Vagina (tissue), 2 donors: Measurements from ENCODE around the gene VWA3B. TPM values are rescaled to one million over a fixed set of nuclear protein-coding genes. Genes with fewer than 3 reads are reported as not detected.
"Not testable (repeated sequence)": the region's sequence is repeated elsewhere in the genome, so short reads cannot be mapped to it uniquely, and the experiment has no call there.

Experiments
- DNase-seq, 2 donors: peaks; one replicate each; pipeline ENCODE4 v3.0.0-alpha.2; 2017; ENCODE audit errors: extremely low spot score in 2 of 2
- H3K27ac ChIP-seq: fragments of 200-600 bp; sonication (generic); one replicate; pipeline ENCODE4 v1.5.1; 2019
- H3K27me3 ChIP-seq: fragments of 200-600 bp; sonication (generic); one replicate; pipeline ENCODE4 v1.5.1; 2019
- H3K36me3 ChIP-seq, 2 donors: fragments of 200-600 bp; sonication (generic); one replicate each; pipeline ENCODE4 v1.5.1; 2017 to 2019
- H3K4me1 ChIP-seq: fragments of 200-600 bp; sonication (generic); one replicate; pipeline ENCODE4 v1.5.1; 2019
- H3K4me3 ChIP-seq, 2 donors: fragments of 200-600 bp; sonication (generic); 1 replicate in 1 of 2; 2 replicates in 1 of 2; pipeline ENCODE4 v1.5.1; 2016 to 2019
- H3K9me3 ChIP-seq: fragments of 200-600 bp; sonication (generic); one replicate; pipeline ENCODE4 v1.5.1; 2019
- POLR2A ChIP-seq, 2 donors: fragments of 450-650 bp; IDR thresholded peaks; one replicate each; pipeline ENCODE4 v1.6.1; 2017; ENCODE audit warnings: antibody characterized with exemption in 2 of 2, mild to moderate bottlenecking in 2 of 2, moderate library complexity in 2 of 2
- POLR2AphosphoS5 ChIP-seq, 2 donors: sonication (generic); formaldehyde crosslinking; IDR thresholded peaks; one replicate each; pipeline ENCODE4 v1.9.0; 2017; ENCODE audit warnings: antibody characterized with exemption in 2 of 2, mild to moderate bottlenecking in 2 of 2, low read depth in 1 of 2; ENCODE audit not compliant: insufficient read depth in 1 of 2
- intact Hi-C: fragments of 100-400 bp; cut with DNase I; formaldehyde crosslinking; loops from one replicate; pipeline ENCODE4 v1.15.1; 2023
- total RNA-seq: library from RNA; depleted of rRNA; stranded (reverse); fragments of >200 nt; gene quantifications from one replicate; pipeline ENCODE4 v1.2.3, GENCODE V29; 2016
- TF ChIP-seq, protein P1 (sequence below), 3 experiments: fragments of 450-650 bp in 2 of 3; fragments of 200-600 bp in 1 of 3; sonication (generic) in 1 of 3; IDR thresholded peaks; one replicate each; pipeline ENCODE4 v1.5.1; 2017 to 2019; ENCODE audit warnings: antibody characterized with exemption in 3 of 3, mild to moderate bottlenecking in 2 of 3, moderate library complexity in 2 of 3

VWA3B gene
- total RNA-seq, 1 donor from 2014 or later = not detected

DNA sequence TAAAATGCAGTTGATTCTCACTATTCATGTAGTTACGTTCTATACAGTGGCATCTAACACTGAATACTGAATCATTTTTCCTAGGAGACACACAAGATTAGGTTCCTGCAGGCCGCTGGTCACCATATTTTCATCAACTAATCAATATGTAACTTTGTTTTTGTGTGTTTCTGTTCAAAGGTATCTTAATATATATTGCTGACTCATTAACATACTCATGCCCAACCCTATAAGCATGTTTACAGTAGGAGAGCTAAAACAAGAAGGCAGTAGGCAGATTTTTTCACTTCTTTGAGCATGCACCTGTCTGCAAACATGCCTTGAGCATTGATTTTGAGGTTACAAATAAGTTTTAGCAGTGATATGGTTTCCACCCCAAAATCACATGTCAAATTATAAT lies 229.0 kb downstream of the VWA3B start:
- intact Hi-C loops = no loop called here
- peaks cover 7% of the 10 kb centered on the region for H3K9me3 ChIP-seq
- no peaks in the 10 kb centered on the region for H3K27me3 ChIP-seq
- no peak overlapping the region for H3K27ac ChIP-seq
- H3K36me3 ChIP-seq = no peaks in the 10 kb centered on the region
- DNase-seq = no peak
- TF ChIP-seq POLR2AphosphoS5 (IDR thresholded peaks at IDR 0.05; ENCODE audit: insufficient read depth in 1 of 2, low read depth in 1 of 2) (no peak), POLR2A (IDR thresholded peaks at IDR 0.05) (no peak)
- TF ChIP-seq, protein P1, sequence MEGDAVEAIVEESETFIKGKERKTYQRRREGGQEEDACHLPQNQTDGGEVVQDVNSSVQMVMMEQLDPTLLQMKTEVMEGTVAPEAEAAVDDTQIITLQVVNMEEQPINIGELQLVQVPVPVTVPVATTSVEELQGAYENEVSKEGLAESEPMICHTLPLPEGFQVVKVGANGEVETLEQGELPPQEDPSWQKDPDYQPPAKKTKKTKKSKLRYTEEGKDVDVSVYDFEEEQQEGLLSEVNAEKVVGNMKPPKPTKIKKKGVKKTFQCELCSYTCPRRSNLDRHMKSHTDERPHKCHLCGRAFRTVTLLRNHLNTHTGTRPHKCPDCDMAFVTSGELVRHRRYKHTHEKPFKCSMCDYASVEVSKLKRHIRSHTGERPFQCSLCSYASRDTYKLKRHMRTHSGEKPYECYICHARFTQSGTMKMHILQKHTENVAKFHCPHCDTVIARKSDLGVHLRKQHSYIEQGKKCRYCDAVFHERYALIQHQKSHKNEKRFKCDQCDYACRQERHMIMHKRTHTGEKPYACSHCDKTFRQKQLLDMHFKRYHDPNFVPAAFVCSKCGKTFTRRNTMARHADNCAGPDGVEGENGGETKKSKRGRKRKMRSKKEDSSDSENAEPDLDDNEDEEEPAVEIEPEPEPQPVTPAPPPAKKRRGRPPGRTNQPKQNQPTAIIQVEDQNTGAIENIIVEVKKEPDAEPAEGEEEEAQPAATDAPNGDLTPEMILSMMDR (IDR thresholded peaks at IDR 0.05) = no peak
- no peaks in the 10 kb centered on the region for H3K4me1 ChIP-seq
- H3K4me3 ChIP-seq = no peak overlapping the region

DNA sequence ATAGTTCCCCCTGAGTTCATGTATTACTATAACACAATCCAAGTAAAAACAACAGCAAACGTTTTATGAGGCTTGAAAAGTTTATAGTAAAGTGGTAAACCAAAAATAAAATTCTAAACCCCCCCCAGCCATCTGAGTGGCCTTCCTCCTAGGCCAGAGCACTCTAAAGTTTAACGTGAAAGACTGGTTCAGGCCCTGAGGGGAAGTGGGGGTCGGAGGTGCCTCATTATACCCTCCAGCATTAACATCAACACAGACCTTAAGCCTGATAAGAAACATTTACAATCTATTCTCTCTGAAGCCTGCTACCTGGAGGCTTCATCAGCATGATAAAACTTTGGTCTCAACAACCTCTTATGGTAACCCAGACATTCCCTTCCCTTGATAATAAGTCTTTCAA lies 230.2 kb downstream of the VWA3B start:
- H3K27ac ChIP-seq = no peak overlapping the region
- no peaks in the 10 kb centered on the region for H3K36me3 ChIP-seq
- no peak overlapping the region for H3K4me3 ChIP-seq
- TF ChIP-seq, protein P1 (IDR thresholded peaks at IDR 0.05) = no peak
- TF ChIP-seq POLR2AphosphoS5 (IDR thresholded peaks at IDR 0.05; ENCODE audit: insufficient read depth in 1 of 2, low read depth in 1 of 2) (no peak), POLR2A (IDR thresholded peaks at IDR 0.05) (no peak)
- no peaks in the 10 kb centered on the region for H3K4me1 ChIP-seq
- peaks cover 10% of the 10 kb centered on the region for H3K9me3 ChIP-seq
- no peaks in the 10 kb centered on the region for H3K27me3 ChIP-seq
- intact Hi-C loops = no loop called here
- no peak for DNase-seq

DNA sequence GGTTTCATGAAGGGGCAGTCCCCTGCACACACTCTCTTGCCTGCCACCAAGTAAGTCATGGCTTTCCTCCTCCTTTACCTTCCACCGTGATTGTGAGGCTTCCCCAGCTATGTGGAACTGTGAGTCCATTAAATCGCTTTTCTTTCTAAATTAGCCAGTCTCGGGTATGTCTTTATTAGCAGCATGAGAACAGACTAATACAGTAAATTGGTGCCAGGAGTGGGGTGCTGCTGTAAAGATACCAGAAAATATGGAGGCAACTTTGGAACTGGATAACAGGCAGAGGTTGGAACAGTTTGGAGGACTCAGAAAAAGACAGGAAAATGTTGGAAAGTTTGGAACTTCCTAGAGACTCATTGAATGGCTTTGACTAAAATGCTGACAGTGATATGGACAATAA lies 233.2 kb downstream of the VWA3B start:
- H3K4me1 ChIP-seq, H3K27ac ChIP-seq, H3K27me3 ChIP-seq, H3K36me3 ChIP-seq, H3K9me3 ChIP-seq, H3K4me3 ChIP-seq, DNase-seq, intact Hi-C loops: not testable (repeated sequence)

DNA sequence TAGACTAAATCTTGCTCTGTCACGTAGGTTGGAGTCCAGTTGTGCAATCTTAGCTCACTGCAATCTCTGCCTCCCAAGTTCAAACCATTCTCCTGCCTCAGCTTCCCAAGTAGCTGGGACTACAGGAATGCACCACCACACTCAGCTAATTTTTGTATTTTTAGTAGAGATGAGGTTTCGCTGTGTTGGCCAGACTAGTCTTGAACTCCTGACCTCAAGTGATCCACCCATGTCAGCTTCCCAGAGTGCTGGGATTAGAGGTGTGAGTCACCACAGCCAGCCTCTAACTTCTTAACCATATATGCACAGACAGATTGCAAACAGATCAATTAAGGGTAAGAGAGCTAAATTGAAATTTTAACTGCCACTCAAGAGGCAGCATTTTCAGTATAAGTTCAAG lies 237.2 kb downstream of the VWA3B start:
- no peak overlapping the region for H3K4me3 ChIP-seq
- TF ChIP-seq POLR2A (IDR thresholded peaks at IDR 0.05) = no peak
- TF ChIP-seq POLR2AphosphoS5 (IDR thresholded peaks at IDR 0.05; ENCODE audit: insufficient read depth in 1 of 2, low read depth in 1 of 2) = no peak
- TF ChIP-seq, protein P1 (IDR thresholded peaks at IDR 0.05) = no peak
- no peak overlapping the region for H3K27ac ChIP-seq
- intact Hi-C loops = no loop called here
- no peaks in the 10 kb centered on the region for H3K36me3 ChIP-seq
- H3K9me3 ChIP-seq = peaks cover 10% of the 10 kb centered on the region
- H3K27me3 ChIP-seq = no peaks in the 10 kb centered on the region
- H3K4me1 ChIP-seq = no peaks in the 10 kb centered on the region
- no peak for DNase-seq

DNA sequence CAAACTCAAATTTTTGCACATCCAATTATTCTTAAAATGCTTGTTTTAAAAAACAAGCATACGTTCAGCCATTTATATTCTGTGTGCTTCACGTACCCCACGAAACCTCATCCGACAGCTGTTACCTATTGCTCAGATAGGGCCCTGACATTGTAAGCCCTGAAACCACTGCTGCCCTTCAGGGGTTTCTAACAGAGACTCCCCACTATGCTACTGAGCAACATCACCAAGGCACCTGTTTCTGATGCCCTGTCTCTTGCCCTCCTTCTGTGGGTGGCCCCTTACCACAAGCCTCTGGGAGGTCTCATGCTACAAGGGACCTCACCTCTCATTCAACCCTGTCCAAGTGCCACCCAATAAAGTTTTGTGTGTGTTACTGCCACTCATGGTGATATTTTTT lies 240.8 kb downstream of the VWA3B start:
- no peaks in the 10 kb centered on the region for H3K9me3 ChIP-seq
- no peak overlapping the region for H3K27ac ChIP-seq
- no peak for DNase-seq
- H3K4me3 ChIP-seq = no peak overlapping the region
- intact Hi-C loops = no loop called here
- TF ChIP-seq POLR2AphosphoS5 (IDR thresholded peaks at IDR 0.05; ENCODE audit: insufficient read depth in 1 of 2, low read depth in 1 of 2) (no peak), POLR2A (IDR thresholded peaks at IDR 0.05) (no peak)
- TF ChIP-seq, protein P1 (IDR thresholded peaks at IDR 0.05) = no peak
- H3K36me3 ChIP-seq = no peaks in the 10 kb centered on the region
- H3K27me3 ChIP-seq = no peaks in the 10 kb centered on the region
- no peaks in the 10 kb centered on the region for H3K4me1 ChIP-seq

DNA sequence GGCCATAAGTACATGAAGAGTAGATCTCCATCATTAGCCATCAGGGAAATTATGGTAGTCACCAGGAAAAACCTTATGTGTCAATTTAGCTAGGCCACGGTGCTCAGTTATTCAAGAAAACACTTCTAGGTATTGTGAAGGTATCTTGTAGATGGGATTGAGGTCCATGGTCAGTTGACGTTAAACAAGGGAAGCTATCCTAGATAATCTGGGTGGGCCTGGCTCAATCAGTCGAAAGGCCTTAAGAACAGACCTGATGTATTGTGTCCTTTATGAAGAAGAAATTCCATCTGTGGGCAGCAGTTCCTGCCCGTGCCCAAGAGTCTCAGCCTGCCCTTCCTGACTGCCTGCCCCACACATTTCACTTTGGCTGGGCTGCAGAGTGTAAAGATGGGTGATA lies 242.6 kb downstream of the VWA3B start:
- H3K27ac ChIP-seq = no peak overlapping the region
- intact Hi-C loops = no loop called here
- H3K9me3 ChIP-seq = no peaks in the 10 kb centered on the region
- TF ChIP-seq, protein P1 (IDR thresholded peaks at IDR 0.05) = no peak
- TF ChIP-seq POLR2A (IDR thresholded peaks at IDR 0.05) = no peak
- no peak for TF ChIP-seq POLR2AphosphoS5 (IDR thresholded peaks at IDR 0.05; ENCODE audit: insufficient read depth in 1 of 2, low read depth in 1 of 2)
- H3K36me3 ChIP-seq = no peaks in the 10 kb centered on the region
- no peak overlapping the region for H3K4me3 ChIP-seq
- DNase-seq = no peak
- H3K27me3 ChIP-seq = no peaks in the 10 kb centered on the region
- H3K4me1 ChIP-seq = no peaks in the 10 kb centered on the region
